Measurements from ENCODE around the gene SLC2A9. TPM values are rescaled to one million over a fixed set of nuclear protein-coding genes. Genes with fewer than 3 reads are reported as not detected.

Gene SLC2A9
- total and polyA plus RNA-seq, 9 donors: 1.2 to 10.1 (median 4.8) TPM

DNA sequence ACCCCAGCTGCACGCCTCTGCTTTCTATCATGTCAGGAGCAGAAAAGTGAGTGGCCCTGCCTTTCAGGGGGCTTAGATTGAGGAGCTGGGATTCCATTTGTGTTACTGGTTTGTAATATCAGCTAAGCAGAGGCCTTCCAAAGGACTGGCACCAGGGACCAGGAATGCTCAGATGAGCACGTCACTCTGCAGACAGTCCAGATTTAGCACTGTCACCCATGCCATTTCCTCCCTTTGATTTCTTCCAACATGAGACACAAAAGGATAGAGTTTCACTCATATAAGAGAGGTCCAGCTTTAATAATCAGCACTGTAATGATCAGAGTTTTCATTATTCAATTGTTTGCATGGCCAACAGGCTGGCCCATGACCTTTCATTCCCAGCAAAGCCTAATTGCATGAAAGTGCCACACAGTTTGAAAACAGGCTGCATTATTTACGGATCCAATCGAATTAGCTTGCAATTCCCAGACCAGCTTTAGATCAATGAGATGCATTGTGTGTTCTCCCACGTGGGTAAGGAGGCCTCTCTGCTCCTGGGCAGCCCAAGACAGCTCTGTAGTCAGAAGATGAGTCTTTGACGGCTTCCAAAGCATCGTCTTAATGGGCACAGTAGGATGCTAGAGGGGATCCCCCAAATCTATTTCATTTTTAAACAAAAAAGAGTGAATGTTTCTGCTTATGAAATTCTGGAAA is 9.8 kb upstream of the SLC2A9 start:
- 79 to 82% (median 80%) methylated on average over 7 of the region's 7 CpGs for WGBS, 3 donors
- Histone ChIP-seq H3K9me3 (no peaks in the 10 kb centered on the region), H3K4me1 (ENCODE audit: insufficient read depth) (peaks cover 12% of the 10 kb centered on the region), H3K27ac (no peak overlapping the region), H3K4me3 (no peak overlapping the region), H3K36me3 (no peaks in the 10 kb centered on the region), H3K27me3 (no peaks in the 10 kb centered on the region)
- intact Hi-C loops (cut with DNase I): no loop called here
- DNase-seq: no peak
- TF ChIP-seq POLR2A (IDR thresholded peaks at IDR 0.05) (no peak), EP300 (IDR thresholded peaks at IDR 0.05) (no peak)
- TF ChIP-seq, protein P1, sequence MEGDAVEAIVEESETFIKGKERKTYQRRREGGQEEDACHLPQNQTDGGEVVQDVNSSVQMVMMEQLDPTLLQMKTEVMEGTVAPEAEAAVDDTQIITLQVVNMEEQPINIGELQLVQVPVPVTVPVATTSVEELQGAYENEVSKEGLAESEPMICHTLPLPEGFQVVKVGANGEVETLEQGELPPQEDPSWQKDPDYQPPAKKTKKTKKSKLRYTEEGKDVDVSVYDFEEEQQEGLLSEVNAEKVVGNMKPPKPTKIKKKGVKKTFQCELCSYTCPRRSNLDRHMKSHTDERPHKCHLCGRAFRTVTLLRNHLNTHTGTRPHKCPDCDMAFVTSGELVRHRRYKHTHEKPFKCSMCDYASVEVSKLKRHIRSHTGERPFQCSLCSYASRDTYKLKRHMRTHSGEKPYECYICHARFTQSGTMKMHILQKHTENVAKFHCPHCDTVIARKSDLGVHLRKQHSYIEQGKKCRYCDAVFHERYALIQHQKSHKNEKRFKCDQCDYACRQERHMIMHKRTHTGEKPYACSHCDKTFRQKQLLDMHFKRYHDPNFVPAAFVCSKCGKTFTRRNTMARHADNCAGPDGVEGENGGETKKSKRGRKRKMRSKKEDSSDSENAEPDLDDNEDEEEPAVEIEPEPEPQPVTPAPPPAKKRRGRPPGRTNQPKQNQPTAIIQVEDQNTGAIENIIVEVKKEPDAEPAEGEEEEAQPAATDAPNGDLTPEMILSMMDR (IDR thresholded peaks at IDR 0.05): no peak

DNA sequence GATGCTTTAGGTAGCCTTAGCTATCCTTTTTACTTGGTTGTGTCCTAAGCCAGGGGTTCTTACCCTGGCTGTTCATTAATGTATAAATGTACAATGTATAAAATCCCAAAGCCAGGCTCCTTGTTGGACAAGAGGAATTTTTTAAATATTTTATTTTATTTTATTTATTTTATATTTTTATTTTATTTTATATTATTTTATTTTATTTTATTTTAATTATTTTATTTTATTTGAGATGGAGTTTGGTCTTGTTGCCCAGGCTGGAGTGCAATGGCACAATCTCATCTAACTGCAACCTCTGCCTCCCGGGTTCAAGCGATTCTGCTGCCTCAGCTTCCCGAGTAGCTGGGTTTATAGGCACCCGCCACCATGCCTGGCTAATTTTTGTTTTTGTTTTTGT is 8.1 kb upstream of the SLC2A9 start:
- WGBS, 3 donors: 95 to 98% (median 95%) methylated on average over 4 of the region's 4 CpGs
- DNase-seq: no peak
- Histone ChIP-seq H3K4me3 (no peak overlapping the region), H3K4me1 (ENCODE audit: insufficient read depth) (peaks cover 12% of the 10 kb centered on the region), H3K9me3 (no peaks in the 10 kb centered on the region), H3K27me3 (no peaks in the 10 kb centered on the region), H3K36me3 (no peaks in the 10 kb centered on the region), H3K27ac (no peak overlapping the region)
- TF ChIP-seq, protein P1 (IDR thresholded peaks at IDR 0.05): no peak
- intact Hi-C loops (cut with DNase I): no loop called here

DNA sequence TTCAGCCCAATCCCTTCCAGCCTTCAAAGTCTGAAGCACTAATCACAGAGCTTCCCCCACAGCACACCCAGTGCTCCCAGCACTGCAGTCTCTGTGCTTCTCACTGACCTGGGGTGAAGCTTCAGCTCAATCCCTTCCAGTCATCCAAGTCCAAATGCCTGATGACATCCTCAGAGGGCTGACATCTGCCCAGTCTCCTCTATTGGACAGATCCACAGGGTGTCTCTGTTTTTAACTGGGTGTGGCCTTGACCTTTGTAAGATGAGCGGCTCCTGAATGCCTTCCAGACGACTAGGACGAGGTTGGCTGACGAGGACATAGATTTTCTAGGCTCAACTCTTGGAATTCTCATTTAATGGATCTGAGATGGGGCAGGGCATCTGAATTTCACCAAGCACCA is 7.6 kb upstream of the SLC2A9 start:
- DNase-seq: no peak
- intact Hi-C loops (cut with DNase I): no loop called here
- H3K27ac ChIP-seq: no peak overlapping the region
- no peaks in the 10 kb centered on the region for H3K36me3 ChIP-seq
- peaks cover 12% of the 10 kb centered on the region for H3K4me1 ChIP-seq (ENCODE audit: insufficient read depth)
- TF ChIP-seq, protein P1 (IDR thresholded peaks at IDR 0.05): no peak
- TF ChIP-seq POLR2A (IDR thresholded peaks at IDR 0.05) (no peak), EP300 (IDR thresholded peaks at IDR 0.05) (no peak)
- no peaks in the 10 kb centered on the region for H3K9me3 ChIP-seq
- H3K27me3 ChIP-seq: no peaks in the 10 kb centered on the region
- no peak overlapping the region for H3K4me3 ChIP-seq
- WGBS, 3 donors: 32 to 40% (median 38%) methylated on average over 4 of the region's 4 CpGs

DNA sequence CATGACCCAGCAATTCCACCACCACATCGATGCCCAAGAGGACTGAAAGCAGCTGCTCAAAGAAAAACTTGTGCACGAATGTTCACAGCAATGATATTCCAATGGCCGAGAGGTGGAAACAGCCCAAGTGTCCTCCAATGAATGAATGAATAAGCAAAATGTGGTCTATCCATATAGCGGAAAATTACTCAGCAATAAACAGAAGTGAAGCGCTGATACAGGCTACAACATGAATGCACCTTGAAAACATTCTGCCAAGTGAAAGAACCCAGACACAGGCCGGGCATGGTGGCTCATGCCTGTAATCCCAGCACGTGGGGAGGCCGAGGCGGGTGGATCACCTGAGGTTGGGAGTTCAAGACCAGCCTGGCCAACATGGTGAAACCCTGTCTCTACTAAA is 5.2 kb upstream of the SLC2A9 start:
- Histone ChIP-seq H3K27ac (no peak overlapping the region), H3K27me3 (no peaks in the 10 kb centered on the region), H3K4me1 (ENCODE audit: insufficient read depth) (no peaks in the 10 kb centered on the region), H3K9me3 (no peaks in the 10 kb centered on the region), H3K4me3 (no peak overlapping the region), H3K36me3 (no peaks in the 10 kb centered on the region)
- no peak for DNase-seq
- intact Hi-C loops (cut with DNase I): no loop called here
- WGBS, 3 donors: 72 to 78% (median 74%) methylated on average over 9 of the region's 9 CpGs
- TF ChIP-seq EP300 (IDR thresholded peaks at IDR 0.05) (no peak), POLR2A (IDR thresholded peaks at IDR 0.05) (no peak)
- TF ChIP-seq, protein P1 (IDR thresholded peaks at IDR 0.05): no peak
